K562 (cell line): ENCODE data around the gene TYROBP. TPM values are rescaled to one million over a fixed set of nuclear protein-coding genes. Genes with fewer than 3 reads are reported as not detected.

Source experiments
- ASH1L ChIP-seq: fragments of 450-650 bp; IDR thresholded peaks from 2 replicates; pipeline ENCODE4 v1.6.1; 2018; ENCODE audit warnings: borderline replicate concordance, mild to moderate bottlenecking, low read depth; ENCODE audit not compliant: partially characterized antibody
- BRD4 ChIP-seq: fragments of 200-600 bp; sonication (generic); IDR thresholded peaks from 2 replicates; pipeline ENCODE4 v1.6.1; 2017; ENCODE audit warnings: inconsistent platforms
- CC2D1A ChIP-seq: fragments of 450-650 bp; IDR thresholded peaks from 2 replicates; pipeline ENCODE4 v1.6.1; 2017; ENCODE audit warnings: mild to moderate bottlenecking
- CREBBP ChIP-seq: IDR thresholded peaks from one replicate; pipeline ENCODE4 v1.6.1; 2012; ENCODE audit warnings: low read depth, mild to moderate bottlenecking, control low read depth, inconsistent platforms, low read length
- EHMT2 ChIP-seq: fragments of 450-650 bp; IDR thresholded peaks from 2 replicates; pipeline ENCODE4 v1.6.1; 2018; ENCODE audit warnings: antibody characterized with exemption
- ETS2 ChIP-seq: IDR thresholded peaks from 2 replicates; pipeline ENCODE4 v1.6.1; 2016; ENCODE audit warnings: borderline replicate concordance, missing genetic modification characterization, mild to moderate bottlenecking, moderate library complexity, missing compliant biosample characterization; ENCODE audit not compliant: poor library complexity, severe bottlenecking
- ETV1 ChIP-seq: fragments of 450-650 bp; conservative IDR thresholded peaks from 2 replicates; pipeline ENCODE4 v1.6.1; 2016; ENCODE audit warnings: missing genetic modification characterization, control low read depth, low read depth, missing compliant biosample characterization
- FOXJ3 ChIP-seq: sonication (generic); formaldehyde crosslinking; IDR thresholded peaks from 2 replicates; pipeline ENCODE4 v1.4.0; 2020; ENCODE audit warnings: mild to moderate bottlenecking, missing genetic modification reagents
- FOXK1 ChIP-seq: sonication (generic); formaldehyde crosslinking; IDR thresholded peaks from 2 replicates; pipeline ENCODE4 v1.8.0; 2022; ENCODE audit warnings: missing genetic modification reagents, mild to moderate bottlenecking, borderline replicate concordance
- FOXM1 ChIP-seq, 2 experiments: fragments of 450-650 bp in 1 of 2; sonication (generic) in 1 of 2; formaldehyde crosslinking in 1 of 2; IDR thresholded peaks; 2 replicates each; pipeline versions ENCODE4 v1.6.1 to v1.9.0; 2017 to 2022; ENCODE audit warnings: low read depth in 2 of 2, mild to moderate bottlenecking in 2 of 2, missing genetic modification reagents in 1 of 2, moderate library complexity in 1 of 2
- HCFC1 ChIP-seq: IDR thresholded peaks from 2 replicates; pipeline ENCODE4 v1.6.1; 2012; ENCODE audit warnings: low read depth, low read length, improper control_type of control experiment
- HDGF ChIP-seq: fragments of 450-650 bp; IDR thresholded peaks from 2 replicates; pipeline ENCODE4 v1.6.1; 2016
- HNRNPLL ChIP-seq: fragments of 200-400 bp; formaldehyde crosslinking; IDR thresholded peaks from 2 replicates; pipeline ENCODE4 v1.6.1; 2017; ENCODE audit warnings: low read length, low read depth, mild to moderate bottlenecking; ENCODE audit not compliant: poor library complexity, severe bottlenecking
- MEF2D ChIP-seq: conservative IDR thresholded peaks from 2 replicates; pipeline ENCODE4 v1.6.1; 2016; ENCODE audit warnings: low read depth, missing genetic modification characterization, missing compliant biosample characterization
- NELFE ChIP-seq: IDR thresholded peaks from 2 replicates; pipeline ENCODE4 v1.6.1; 2011; ENCODE audit warnings: mild to moderate bottlenecking; ENCODE audit not compliant: insufficient read depth, insufficient read length
- NFXL1 ChIP-seq: fragments of 450-650 bp; formaldehyde crosslinking; IDR thresholded peaks from 2 replicates; pipeline ENCODE4 v1.4.0; 2021; ENCODE audit warnings: mild to moderate bottlenecking
- NR1H2 ChIP-seq: sonication (generic); formaldehyde crosslinking; IDR thresholded peaks from 2 replicates; pipeline ENCODE4 v1.4.0; 2020; ENCODE audit warnings: mild to moderate bottlenecking, missing genetic modification reagents
- PRMT5 ChIP-seq: sonication (generic); formaldehyde crosslinking; IDR thresholded peaks from 2 replicates; pipeline ENCODE4 v1.5.0; 2020; ENCODE audit warnings: missing genetic modification reagents
- PRPF4 ChIP-seq: fragments of 200-400 bp; formaldehyde crosslinking; IDR thresholded peaks from one replicate; pipeline ENCODE4 v1.6.1; 2017; ENCODE audit warnings: low read length, low read depth, mild to moderate bottlenecking; ENCODE audit not compliant: insufficient read depth, poor library complexity, severe bottlenecking
- SAFB2 ChIP-seq: fragments of 200-400 bp; formaldehyde crosslinking; IDR thresholded peaks from 2 replicates; pipeline ENCODE4 v1.6.1; 2018; ENCODE audit warnings: borderline replicate concordance, low read length, low read depth, moderate library complexity; ENCODE audit not compliant: severe bottlenecking
- SMARCC2 ChIP-seq: fragments of 450-650 bp; IDR thresholded peaks from 2 replicates; pipeline ENCODE4 v1.6.1; 2017; ENCODE audit warnings: antibody characterized with exemption, moderate library complexity, mild to moderate bottlenecking, low read depth
- TAL1 ChIP-seq: fragments of 450-650 bp; IDR thresholded peaks from 2 replicates; pipeline ENCODE4 v1.6.1; 2016; ENCODE audit warnings: mild to moderate bottlenecking
- TARDBP ChIP-seq: fragments of 450-650 bp; IDR thresholded peaks from 2 replicates; pipeline ENCODE4 v1.6.1; 2016
- TRIM24 ChIP-seq, 2 experiments: fragments of 450-650 bp; IDR thresholded peaks; 2 replicates each; pipeline ENCODE4 v1.6.1; 2016
- ZKSCAN1 ChIP-seq: fragments of 150-350 bp; IDR thresholded peaks from 2 replicates; pipeline ENCODE4 v1.6.1; 2016; ENCODE audit warnings: low read depth, low read length
- ZNF124 ChIP-seq: sonication (generic); formaldehyde crosslinking; IDR thresholded peaks from 2 replicates; pipeline ENCODE4 v1.8.1; 2022; ENCODE audit warnings: missing genetic modification reagents
- ZNF133 ChIP-seq: fragments of 250-450 bp; sonication (Bioruptor Pico); IDR thresholded peaks from 2 replicates; pipeline ENCODE4 v1.4.0; 2020; ENCODE audit warnings: mild to moderate bottlenecking
- ZNF239 ChIP-seq: fragments of 250-450 bp; sonication (Bioruptor Pico); IDR thresholded peaks from 2 replicates; pipeline ENCODE4 v1.4.0; 2020; ENCODE audit warnings: mild to moderate bottlenecking
- ZNF699 ChIP-seq: fragments of 250-450 bp; sonication (Bioruptor Pico); IDR thresholded peaks from 2 replicates; pipeline ENCODE4 v1.8.0; 2021; ENCODE audit warnings: mild to moderate bottlenecking, moderate library complexity; ENCODE audit not compliant: insufficient replicate concordance
- ZSCAN29 ChIP-seq: fragments of 450-650 bp; IDR thresholded peaks from 2 replicates; pipeline ENCODE4 v1.6.1; 2017
- polyA plus RNA-seq, 8 experiments: library from polyadenylated mRNA; depleted of rRNA in 4 of 8; stranded (reverse) in 5 of 8; unstranded in 3 of 8; fragments of >200 nt; fragmentation: Nextera tagmentation in 2 of 8; fragmentation: Illumina TruSeq in 1 of 8; extraction: Ambion mirVana in 2 of 8; extraction: Trizol in 1 of 8; gene quantifications; 2 replicates each; pipeline versions ENCODE4 v1.2.1 to v1.2.3, GENCODE V29; 2011 to 2014; ENCODE audit warnings: inconsistent platforms in 1 of 8, missing spikeins in 1 of 8
- total RNA-seq, 7 experiments: library from RNA; depleted of rRNA in 6 of 7; stranded (reverse); fragments of >200 nt in 6 of 7; fragmentation: Illumina TruSeq in 2 of 7; extraction: Trizol in 2 of 7; gene quantifications; 2 replicates each; pipeline versions ENCODE4 v1.2.1 to v1.2.3, GENCODE V29; 2011 to 2021; ENCODE audit warnings: low replicate concordance in 1 of 7
- TF ChIP-seq, protein P1 (sequence below): IDR thresholded peaks from 2 replicates; pipeline ENCODE4 v1.6.1; 2016; ENCODE audit warnings: missing genetic modification characterization, missing compliant biosample characterization
- TF ChIP-seq, protein P2 (sequence below): sonication (generic); formaldehyde crosslinking; IDR thresholded peaks from 2 replicates; pipeline ENCODE4 v1.5.0; 2020; ENCODE audit warnings: missing genetic modification reagents

The TYROBP gene
- total and polyA plus RNA-seq, 9 of the 15 experiments (the other 6 are each of a cell fraction or from before 2014, with no cell fraction given): 0.72 to 8.2 (median 2.4) TPM

DNA sequence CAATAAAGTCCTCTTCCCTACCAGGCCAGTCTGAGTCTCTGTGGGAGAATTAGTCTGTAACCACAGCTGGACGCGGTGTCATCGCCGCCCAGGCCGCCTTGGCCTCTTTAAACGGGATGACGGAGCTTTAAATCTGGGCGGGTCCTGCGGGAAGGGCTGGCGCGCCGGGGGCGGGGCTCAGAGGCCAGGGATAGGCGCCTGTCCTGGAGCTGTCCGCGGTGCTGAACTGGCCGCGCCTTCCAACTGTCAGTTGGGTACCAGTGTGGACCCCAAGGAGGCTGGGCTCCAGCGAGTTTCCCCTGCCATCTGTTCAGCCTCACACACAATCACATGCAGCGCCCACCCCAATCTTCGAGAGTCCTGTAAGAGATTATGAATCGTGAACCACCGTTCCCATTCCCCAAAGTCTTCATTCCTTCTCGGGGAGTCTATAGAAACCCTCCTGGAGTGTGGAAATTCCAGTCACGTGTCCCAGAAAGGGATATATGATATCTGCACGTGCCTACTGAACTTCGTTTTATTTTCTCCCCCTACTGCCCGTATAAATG lies 28.3 kb downstream of the TYROBP start (continued):
- TF ChIP-seq ZSCAN29: no peak
- TF ChIP-seq SMARCC2: no peak
- no peak for TF ChIP-seq ZNF133 (CRISPR knock-in tag)
- no peak for TF ChIP-seq ZNF699
- peak; percentile 90 for TF ChIP-seq PRMT5
- TF ChIP-seq CREBBP: no peak
- peak; percentile 99 for TF ChIP-seq EHMT2
- no peak for TF ChIP-seq ZNF239 (CRISPR knock-in tag)
- no peak for TF ChIP-seq NFXL1 (CRISPR knock-in tag)
- no peak for TF ChIP-seq ETS2
- no peak for TF ChIP-seq CC2D1A
- TF ChIP-seq TRIM24 (IDR thresholded peaks at IDR 0.05): no peak
- no peak for TF ChIP-seq HNRNPLL
- no peak for TF ChIP-seq FOXJ3
- no peak for TF ChIP-seq SAFB2
- TF ChIP-seq, protein P1, sequence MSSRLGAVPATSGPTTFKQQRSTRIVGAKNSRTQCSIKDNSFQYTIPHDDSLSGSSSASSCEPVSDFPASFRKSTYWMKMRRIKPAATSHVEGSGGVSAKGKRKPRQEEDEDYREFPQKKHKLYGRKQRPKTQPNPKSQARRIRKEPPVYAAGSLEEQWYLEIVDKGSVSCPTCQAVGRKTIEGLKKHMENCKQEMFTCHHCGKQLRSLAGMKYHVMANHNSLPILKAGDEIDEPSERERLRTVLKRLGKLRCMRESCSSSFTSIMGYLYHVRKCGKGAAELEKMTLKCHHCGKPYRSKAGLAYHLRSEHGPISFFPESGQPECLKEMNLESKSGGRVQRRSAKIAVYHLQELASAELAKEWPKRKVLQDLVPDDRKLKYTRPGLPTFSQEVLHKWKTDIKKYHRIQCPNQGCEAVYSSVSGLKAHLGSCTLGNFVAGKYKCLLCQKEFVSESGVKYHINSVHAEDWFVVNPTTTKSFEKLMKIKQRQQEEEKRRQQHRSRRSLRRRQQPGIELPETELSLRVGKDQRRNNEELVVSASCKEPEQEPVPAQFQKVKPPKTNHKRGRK: no peak
- TF ChIP-seq TAL1: no peak
- no peak for TF ChIP-seq TARDBP
- TF ChIP-seq HCFC1: peak; percentile 50; the same call in 1 of the 2 replicates
- TF ChIP-seq MEF2D: no peak
- no peak for TF ChIP-seq ASH1L
- TF ChIP-seq BRD4: no peak
- TF ChIP-seq, protein P2, sequence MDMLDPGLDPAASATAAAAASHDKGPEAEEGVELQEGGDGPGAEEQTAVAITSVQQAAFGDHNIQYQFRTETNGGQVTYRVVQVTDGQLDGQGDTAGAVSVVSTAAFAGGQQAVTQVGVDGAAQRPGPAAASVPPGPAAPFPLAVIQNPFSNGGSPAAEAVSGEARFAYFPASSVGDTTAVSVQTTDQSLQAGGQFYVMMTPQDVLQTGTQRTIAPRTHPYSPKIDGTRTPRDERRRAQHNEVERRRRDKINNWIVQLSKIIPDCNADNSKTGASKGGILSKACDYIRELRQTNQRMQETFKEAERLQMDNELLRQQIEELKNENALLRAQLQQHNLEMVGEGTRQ (CRISPR knock-in tag): peak; percentile 56
- no peak for TF ChIP-seq PRPF4
- no peak for TF ChIP-seq ETV1
- TF ChIP-seq FOXK1: 0 out of 2 replicates have a peak, but pooled peaks have one; percentile 82
- TF ChIP-seq NELFE: no peak
- no peak for TF ChIP-seq FOXM1 (IDR thresholded peaks at IDR 0.05; ENCODE audit: low read depth)
- peak; percentile 80; the same call in 1 of the 2 replicates for TF ChIP-seq FOXM1 (CRISPR knock-in tag; IDR thresholded peaks at IDR 0.05; ENCODE audit: low read depth)
- TF ChIP-seq ZNF124 (CRISPR knock-in tag): no peak
- no peak for TF ChIP-seq NR1H2 (CRISPR knock-in tag)
- no peak for TF ChIP-seq HDGF
- no peak for TF ChIP-seq ZKSCAN1
